ENCODE measurements around the gene FBXL15. TPM values are rescaled to one million over a fixed set of nuclear protein-coding genes. Genes with fewer than 3 reads are reported as not detected.

FBXL15 gene
- total RNA-seq, 1 experiment from 2014 or later = 24.6 TPM

- TF ChIP-seq, protein P1, sequence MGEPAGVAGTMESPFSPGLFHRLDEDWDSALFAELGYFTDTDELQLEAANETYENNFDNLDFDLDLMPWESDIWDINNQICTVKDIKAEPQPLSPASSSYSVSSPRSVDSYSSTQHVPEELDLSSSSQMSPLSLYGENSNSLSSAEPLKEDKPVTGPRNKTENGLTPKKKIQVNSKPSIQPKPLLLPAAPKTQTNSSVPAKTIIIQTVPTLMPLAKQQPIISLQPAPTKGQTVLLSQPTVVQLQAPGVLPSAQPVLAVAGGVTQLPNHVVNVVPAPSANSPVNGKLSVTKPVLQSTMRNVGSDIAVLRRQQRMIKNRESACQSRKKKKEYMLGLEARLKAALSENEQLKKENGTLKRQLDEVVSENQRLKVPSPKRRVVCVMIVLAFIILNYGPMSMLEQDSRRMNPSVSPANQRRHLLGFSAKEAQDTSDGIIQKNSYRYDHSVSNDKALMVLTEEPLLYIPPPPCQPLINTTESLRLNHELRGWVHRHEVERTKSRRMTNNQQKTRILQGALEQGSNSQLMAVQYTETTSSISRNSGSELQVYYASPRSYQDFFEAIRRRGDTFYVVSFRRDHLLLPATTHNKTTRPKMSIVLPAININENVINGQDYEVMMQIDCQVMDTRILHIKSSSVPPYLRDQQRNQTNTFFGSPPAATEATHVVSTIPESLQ (CRISPR knock-in tag; IDR thresholded peaks at IDR 0.05) = no peak
These were observed 19.3 kb upstream of the FBXL15 start (continued) for GRCh38 chr10:102401342-102401654.

DNA sequence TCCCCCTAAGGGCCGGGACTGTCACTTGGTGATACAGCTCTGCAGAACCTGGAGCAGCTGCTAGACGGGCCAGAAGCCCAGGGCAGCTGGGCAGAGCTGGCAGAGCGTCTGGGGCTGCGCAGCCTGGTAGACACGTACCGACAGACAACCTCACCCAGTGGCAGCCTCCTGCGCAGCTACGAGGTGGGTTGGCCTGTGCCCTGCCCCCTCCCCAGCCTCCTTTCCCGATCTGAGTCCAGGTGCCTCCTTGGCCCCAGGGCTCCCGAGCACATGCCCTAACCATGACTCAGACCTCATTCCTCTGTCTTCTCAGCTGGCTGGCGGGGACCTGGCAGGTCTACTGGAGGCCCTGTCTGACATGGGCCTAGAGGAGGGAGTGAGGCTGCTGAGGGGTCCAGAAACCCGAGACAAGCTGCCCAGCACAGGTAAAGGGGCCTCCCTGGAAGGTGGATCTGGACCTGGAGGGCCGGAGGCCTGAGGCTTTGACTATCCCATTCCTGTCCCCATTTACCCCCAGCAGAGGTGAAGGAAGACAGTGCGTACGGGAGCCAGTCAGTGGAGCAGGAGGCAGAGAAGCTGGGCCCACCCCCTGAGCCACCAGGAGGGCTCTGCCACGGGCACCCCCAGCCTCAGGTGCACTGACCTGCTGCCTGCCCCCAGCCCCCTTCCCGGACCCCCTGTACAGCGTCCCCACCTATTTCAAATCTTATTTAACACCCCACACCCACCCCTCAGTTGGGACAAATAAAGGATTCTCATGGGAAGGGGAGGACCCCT, 18.7 kb upstream of the FBXL15 start:
- POLR2A ChIA-PET = no interaction called here
- no peak for DNase-seq (ENCODE audit: low spot score)
- peaks cover 22% of the 10 kb centered on the region for H3K27me3 Mint-ChIP-seq (ENCODE audit: low read depth)
- CTCF ChIA-PET = interaction anchor here (0.7 to 4.8 kb wide), 3 partner anchors 17 to 34 kb away, joined by 3 to 68 read pairs (median 49); partner anchors contain the start of gene FBXL15
- TF ChIP-seq, protein P2, sequence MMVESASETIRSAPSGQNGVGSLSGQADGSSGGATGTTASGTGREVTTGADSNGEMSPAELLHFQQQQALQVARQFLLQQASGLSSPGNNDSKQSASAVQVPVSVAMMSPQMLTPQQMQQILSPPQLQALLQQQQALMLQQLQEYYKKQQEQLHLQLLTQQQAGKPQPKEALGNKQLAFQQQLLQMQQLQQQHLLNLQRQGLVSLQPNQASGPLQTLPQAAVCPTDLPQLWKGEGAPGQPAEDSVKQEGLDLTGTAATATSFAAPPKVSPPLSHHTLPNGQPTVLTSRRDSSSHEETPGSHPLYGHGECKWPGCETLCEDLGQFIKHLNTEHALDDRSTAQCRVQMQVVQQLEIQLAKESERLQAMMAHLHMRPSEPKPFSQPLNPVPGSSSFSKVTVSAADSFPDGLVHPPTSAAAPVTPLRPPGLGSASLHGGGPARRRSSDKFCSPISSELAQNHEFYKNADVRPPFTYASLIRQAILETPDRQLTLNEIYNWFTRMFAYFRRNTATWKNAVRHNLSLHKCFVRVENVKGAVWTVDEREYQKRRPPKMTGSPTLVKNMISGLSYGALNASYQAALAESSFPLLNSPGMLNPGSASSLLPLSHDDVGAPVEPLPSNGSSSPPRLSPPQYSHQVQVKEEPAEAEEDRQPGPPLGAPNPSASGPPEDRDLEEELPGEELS (CRISPR knock-in tag; IDR thresholded peaks at IDR 0.05) = no peak
- TF ChIP-seq, protein P3, sequence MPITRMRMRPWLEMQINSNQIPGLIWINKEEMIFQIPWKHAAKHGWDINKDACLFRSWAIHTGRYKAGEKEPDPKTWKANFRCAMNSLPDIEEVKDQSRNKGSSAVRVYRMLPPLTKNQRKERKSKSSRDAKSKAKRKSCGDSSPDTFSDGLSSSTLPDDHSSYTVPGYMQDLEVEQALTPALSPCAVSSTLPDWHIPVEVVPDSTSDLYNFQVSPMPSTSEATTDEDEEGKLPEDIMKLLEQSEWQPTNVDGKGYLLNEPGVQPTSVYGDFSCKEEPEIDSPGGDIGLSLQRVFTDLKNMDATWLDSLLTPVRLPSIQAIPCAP (CRISPR knock-in tag; IDR thresholded peaks at IDR 0.05) = no peak
- no peak for TF ChIP-seq TCF7 (CRISPR knock-in tag; IDR thresholded peaks at IDR 0.05; ENCODE audit: low read depth)
- TF ChIP-seq GTF2I (CRISPR knock-in tag; conservative IDR thresholded peaks at IDR 0.05) = no peak
- TF ChIP-seq OVOL2 (CRISPR knock-in tag; IDR thresholded peaks at IDR 0.05; ENCODE audit: borderline replicate concordance) = no peak
- TF ChIP-seq, protein P4, sequence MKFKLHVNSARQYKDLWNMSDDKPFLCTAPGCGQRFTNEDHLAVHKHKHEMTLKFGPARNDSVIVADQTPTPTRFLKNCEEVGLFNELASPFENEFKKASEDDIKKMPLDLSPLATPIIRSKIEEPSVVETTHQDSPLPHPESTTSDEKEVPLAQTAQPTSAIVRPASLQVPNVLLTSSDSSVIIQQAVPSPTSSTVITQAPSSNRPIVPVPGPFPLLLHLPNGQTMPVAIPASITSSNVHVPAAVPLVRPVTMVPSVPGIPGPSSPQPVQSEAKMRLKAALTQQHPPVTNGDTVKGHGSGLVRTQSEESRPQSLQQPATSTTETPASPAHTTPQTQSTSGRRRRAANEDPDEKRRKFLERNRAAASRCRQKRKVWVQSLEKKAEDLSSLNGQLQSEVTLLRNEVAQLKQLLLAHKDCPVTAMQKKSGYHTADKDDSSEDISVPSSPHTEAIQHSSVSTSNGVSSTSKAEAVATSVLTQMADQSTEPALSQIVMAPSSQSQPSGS (CRISPR knock-in tag; IDR thresholded peaks at IDR 0.05; ENCODE audit: borderline replicate concordance, low read depth) = no peak
- no peak for TF ChIP-seq NFYB (CRISPR knock-in tag; conservative IDR thresholded peaks at IDR 0.05; ENCODE audit: low read depth)
- TF ChIP-seq SMAD3 (CRISPR knock-in tag; IDR thresholded peaks at IDR 0.05; ENCODE audit: borderline replicate concordance) = no peak
- TF ChIP-seq, protein P5, sequence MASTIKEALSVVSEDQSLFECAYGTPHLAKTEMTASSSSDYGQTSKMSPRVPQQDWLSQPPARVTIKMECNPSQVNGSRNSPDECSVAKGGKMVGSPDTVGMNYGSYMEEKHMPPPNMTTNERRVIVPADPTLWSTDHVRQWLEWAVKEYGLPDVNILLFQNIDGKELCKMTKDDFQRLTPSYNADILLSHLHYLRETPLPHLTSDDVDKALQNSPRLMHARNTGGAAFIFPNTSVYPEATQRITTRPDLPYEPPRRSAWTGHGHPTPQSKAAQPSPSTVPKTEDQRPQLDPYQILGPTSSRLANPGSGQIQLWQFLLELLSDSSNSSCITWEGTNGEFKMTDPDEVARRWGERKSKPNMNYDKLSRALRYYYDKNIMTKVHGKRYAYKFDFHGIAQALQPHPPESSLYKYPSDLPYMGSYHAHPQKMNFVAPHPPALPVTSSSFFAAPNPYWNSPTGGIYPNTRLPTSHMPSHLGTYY (CRISPR knock-in tag; IDR thresholded peaks at IDR 0.05) = no peak
- TF ChIP-seq ZNF423 (CRISPR knock-in tag; IDR thresholded peaks at IDR 0.05) = no peak
- TF ChIP-seq NFE2L1 (CRISPR knock-in tag; IDR thresholded peaks at IDR 0.05) = no peak
- no peak for TF ChIP-seq ZNF532 (CRISPR knock-in tag; IDR thresholded peaks at IDR 0.05; ENCODE audit: borderline replicate concordance)
- no peak for TF ChIP-seq GRHL2 (CRISPR knock-in tag; IDR thresholded peaks at IDR 0.05; ENCODE audit: insufficient replicate concordance, severe bottlenecking)
- no peak for TF ChIP-seq CREB1 (CRISPR knock-in tag; IDR thresholded peaks at IDR 0.05)
- no peak for TF ChIP-seq TEAD1 (CRISPR knock-in tag; IDR thresholded peaks at IDR 0.05)
- no peak for TF ChIP-seq ZBTB21 (CRISPR knock-in tag; IDR thresholded peaks at IDR 0.05; ENCODE audit: borderline replicate concordance)
- TF ChIP-seq NR2C2 (CRISPR knock-in tag; IDR thresholded peaks at IDR 0.05) = no peak
- TF ChIP-seq ZNF121 (CRISPR knock-in tag; IDR thresholded peaks at IDR 0.05) = no peak
- H3K9me3 Mint-ChIP-seq = no peaks in the 10 kb centered on the region
- H3K36me3 Mint-ChIP-seq = no peaks in the 10 kb centered on the region; the same call in 1 of the 2 replicates
- H3K27ac Mint-ChIP-seq = no peak overlapping the region
- no peak overlapping the region for H3K4me3 Mint-ChIP-seq
- peaks cover 3% of the 10 kb centered on the region; the same call in 1 of the 2 replicates for H3K4me1 Mint-ChIP-seq
- no peak for ATAC-seq

All from WTC11 (cell line).